Gastroesophageal sphincter (tissue), 3 donors: ENCODE data around the gene MED16.

Experiments
- CTCF ChIP-seq, 4 experiments: fragments of 200-600 bp in 2 of 4; fragments of 450-650 bp in 2 of 4; sonication (generic) in 1 of 4; IDR thresholded peaks; one replicate each; pipeline ENCODE4 v1.5.1; 2017 to 2019; ENCODE audit warnings: antibody characterized with exemption in 4 of 4, mild to moderate bottlenecking in 2 of 4, moderate library complexity in 2 of 4
- POLR2A ChIP-seq, 2 donors: fragments of 450-650 bp; IDR thresholded peaks; one replicate each; pipeline ENCODE4 v1.6.1; 2017; ENCODE audit warnings: antibody characterized with exemption in 2 of 2, mild to moderate bottlenecking in 2 of 2, moderate library complexity in 1 of 2

- TF ChIP-seq POLR2A (IDR thresholded peaks at IDR 0.05) (no peak), CTCF (IDR thresholded peaks at IDR 0.05) (no peak)
Measured at GRCh38 chr19:938233-938923, 45.4 kb upstream of the MED16 start.
